Thyroid gland (tissue), 4 donors: ENCODE results near the gene ANO9. TPM values are rescaled to one million over a fixed set of nuclear protein-coding genes. Genes with fewer than 3 reads are reported as not detected.

Experiments used
- DNase-seq, 2 donors: peaks; one replicate each; pipeline ENCODE4 v3.0.0-alpha.2; 2019
- H3K27ac ChIP-seq, 3 donors: fragments of 200-600 bp; sonication (generic); 1 replicate in 2 of 3; 2 replicates in 1 of 3; pipeline ENCODE4 v1.5.1; 2016 to 2019; ENCODE audit warnings: mild to moderate bottlenecking in 1 of 3, moderate library complexity in 1 of 3
- H3K27me3 ChIP-seq: fragments of 200-600 bp; sonication (generic); one replicate; pipeline ENCODE4 v1.5.1; 2019
- H3K36me3 ChIP-seq, 2 donors: fragments of 200-600 bp; sonication (generic); one replicate each; pipeline ENCODE4 v1.5.1; 2016 to 2019
- H3K4me1 ChIP-seq, 2 donors: fragments of 200-600 bp; sonication (generic); one replicate each; pipeline ENCODE4 v1.5.1; 2017 to 2019
- H3K4me3 ChIP-seq, 3 donors: fragments of 200-600 bp; sonication (generic); replicated peaks in 1 of 3; 1 replicate in 2 of 3; 2 replicates in 1 of 3; pipeline ENCODE4 v1.5.1; 2016; ENCODE audit warnings: mild to moderate bottlenecking in 1 of 3
- H3K9me3 ChIP-seq: fragments of 200-600 bp; sonication (generic); one replicate; pipeline ENCODE4 v1.5.1; 2017
- POLR2A ChIP-seq, 2 donors: fragments of 450-650 bp; IDR thresholded peaks; one replicate each; pipeline ENCODE4 v1.6.1; 2017; ENCODE audit warnings: antibody characterized with exemption in 2 of 2, mild to moderate bottlenecking in 2 of 2, moderate library complexity in 1 of 2
- WGBS, 2 donors: methylation state at CpG; one replicate each; pipeline ENCODE4 v1.1.5; 2017; 5-methylcytosine and 5-hydroxymethylcytosine counted together
- intact Hi-C: fragments of 100-400 bp; cut with DNase I; formaldehyde crosslinking; loops from one replicate; pipeline ENCODE4 v1.15.1; 2023
- total RNA-seq, 4 donors: library from RNA; depleted of rRNA; stranded (reverse); fragments of >200 nt; gene quantifications; one replicate each; pipeline ENCODE4 v1.2.3, GENCODE V29; 2016
- TF ChIP-seq, protein P1 (sequence below), 6 experiments: fragments of 200-600 bp in 3 of 6; fragments of 450-650 bp in 3 of 6; sonication (generic) in 3 of 6; IDR thresholded peaks; one replicate each; pipeline ENCODE4 v1.5.1; 2016 to 2019; ENCODE audit warnings: antibody characterized with exemption in 6 of 6, mild to moderate bottlenecking in 2 of 6, inconsistent platforms in 1 of 6, moderate library complexity in 1 of 6

The ANO9 gene
- total RNA-seq, 4 donors from 2014 or later = 3.7 to 6.4 (median 4.7) TPM

DNA sequence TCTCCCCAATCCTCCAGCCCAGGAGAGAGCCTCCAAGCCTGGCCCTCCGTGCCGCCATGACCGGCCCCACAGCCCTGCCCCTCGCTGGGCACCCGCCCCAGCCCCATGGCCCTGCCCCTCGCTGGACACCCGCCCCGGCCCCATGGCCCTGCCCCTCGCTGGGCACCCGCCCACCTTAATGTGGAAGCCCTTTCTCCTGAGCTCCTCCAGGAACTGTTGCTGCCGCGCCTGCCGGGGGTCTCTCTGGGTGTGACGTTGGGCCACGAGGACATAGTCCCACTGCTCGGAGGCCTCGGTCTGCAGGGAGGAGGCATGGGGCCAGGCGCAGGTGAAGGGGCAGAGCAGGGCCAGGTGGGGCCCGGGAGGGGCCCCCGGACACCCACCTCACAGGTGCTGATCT lies 8.2 kb downstream of the ANO9 start:
- no peaks in the 10 kb centered on the region for H3K36me3 ChIP-seq
- no peak overlapping the region for H3K4me3 ChIP-seq
- WGBS, 2 donors = 85 to 88% methylated on average over 12 to 20 of the region's 20 CpGs
- no peak overlapping the region for H3K27ac ChIP-seq
- no peaks in the 10 kb centered on the region for H3K9me3 ChIP-seq
- TF ChIP-seq, protein P1, sequence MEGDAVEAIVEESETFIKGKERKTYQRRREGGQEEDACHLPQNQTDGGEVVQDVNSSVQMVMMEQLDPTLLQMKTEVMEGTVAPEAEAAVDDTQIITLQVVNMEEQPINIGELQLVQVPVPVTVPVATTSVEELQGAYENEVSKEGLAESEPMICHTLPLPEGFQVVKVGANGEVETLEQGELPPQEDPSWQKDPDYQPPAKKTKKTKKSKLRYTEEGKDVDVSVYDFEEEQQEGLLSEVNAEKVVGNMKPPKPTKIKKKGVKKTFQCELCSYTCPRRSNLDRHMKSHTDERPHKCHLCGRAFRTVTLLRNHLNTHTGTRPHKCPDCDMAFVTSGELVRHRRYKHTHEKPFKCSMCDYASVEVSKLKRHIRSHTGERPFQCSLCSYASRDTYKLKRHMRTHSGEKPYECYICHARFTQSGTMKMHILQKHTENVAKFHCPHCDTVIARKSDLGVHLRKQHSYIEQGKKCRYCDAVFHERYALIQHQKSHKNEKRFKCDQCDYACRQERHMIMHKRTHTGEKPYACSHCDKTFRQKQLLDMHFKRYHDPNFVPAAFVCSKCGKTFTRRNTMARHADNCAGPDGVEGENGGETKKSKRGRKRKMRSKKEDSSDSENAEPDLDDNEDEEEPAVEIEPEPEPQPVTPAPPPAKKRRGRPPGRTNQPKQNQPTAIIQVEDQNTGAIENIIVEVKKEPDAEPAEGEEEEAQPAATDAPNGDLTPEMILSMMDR (IDR thresholded peaks at IDR 0.05) = no peak
- no peak for TF ChIP-seq POLR2A (IDR thresholded peaks at IDR 0.05)
- no peaks in the 10 kb centered on the region for H3K27me3 ChIP-seq
- DNase-seq = no peak
- intact Hi-C loops = no loop called here
- H3K4me1 ChIP-seq = no peaks in the 10 kb centered on the region

GRCh38 chr11:433111-433510 lies 8.7 kb downstream of the ANO9 start:
- 95 to 100% methylated on average over 5 to 15 of the region's 17 CpGs for WGBS, 2 donors
- Histone ChIP-seq H3K4me3 (no peak overlapping the region), H3K9me3 (no peaks in the 10 kb centered on the region), H3K36me3 (no peaks in the 10 kb centered on the region), H3K4me1 (no peaks in the 10 kb centered on the region), H3K27ac (no peak overlapping the region), H3K27me3 (no peaks in the 10 kb centered on the region)
- TF ChIP-seq, protein P1 (IDR thresholded peaks at IDR 0.05) = no peak
- no peak for TF ChIP-seq POLR2A (IDR thresholded peaks at IDR 0.05)
- intact Hi-C loops = no loop called here
- no peak for DNase-seq

GRCh38 chr11:432501-433100 lies 9.2 kb downstream of the ANO9 start:
- Histone ChIP-seq H3K9me3 (no peaks in the 10 kb centered on the region), H3K4me3 (no peak overlapping the region), H3K4me1 (no peaks in the 10 kb centered on the region), H3K27ac (no peak overlapping the region), H3K36me3 (no peaks in the 10 kb centered on the region), H3K27me3 (no peaks in the 10 kb centered on the region)
- intact Hi-C loops = no loop called here
- TF ChIP-seq, protein P1 (IDR thresholded peaks at IDR 0.05) = no peak
- no peak for TF ChIP-seq POLR2A (IDR thresholded peaks at IDR 0.05)
- DNase-seq = no peak
- WGBS, 2 donors = 93 to 95% methylated on average over 17 to 20 of the region's 20 CpGs

- H3K4me1 ChIP-seq = no peaks in the 10 kb centered on the region
- no peak overlapping the region for H3K27ac ChIP-seq
- intact Hi-C loops = no loop called here
- H3K9me3 ChIP-seq = no peaks in the 10 kb centered on the region
- no peak overlapping the region for H3K4me3 ChIP-seq
- no peak for TF ChIP-seq POLR2A (IDR thresholded peaks at IDR 0.05)
- TF ChIP-seq, protein P1 (IDR thresholded peaks at IDR 0.05) = no peak
- H3K27me3 ChIP-seq = no peaks in the 10 kb centered on the region
- H3K36me3 ChIP-seq = no peaks in the 10 kb centered on the region
- DNase-seq = no peak
- 93% methylated on average over 6 to 13 of the region's 13 CpGs for whole genome bisulfite sequencing, 2 donors
Observed at GRCh38 chr11:431921-432320, 9.9 kb downstream of the ANO9 start.

- H3K4me1 ChIP-seq = no peaks in the 10 kb centered on the region
- no peak overlapping the region for H3K4me3 ChIP-seq
- no peaks in the 10 kb centered on the region for H3K27me3 ChIP-seq
- no peak overlapping the region for H3K27ac ChIP-seq
- no peak for TF ChIP-seq POLR2A (IDR thresholded peaks at IDR 0.05)
- TF ChIP-seq, protein P1 (IDR thresholded peaks at IDR 0.05) = no peak
- H3K9me3 ChIP-seq = no peaks in the 10 kb centered on the region
- WGBS, 2 donors = 31 to 83% methylated on average over 8 to 12 of the region's 25 CpGs
- no peaks in the 10 kb centered on the region for H3K36me3 ChIP-seq
- intact Hi-C loops = no loop called here
- DNase-seq = no peak
Observed at GRCh38 chr11:429931-430456, 11.8 kb downstream of the ANO9 start.
